NCI-H2171 treated with DMSO at 0.1 percent for 48 hours (cell line): ENCODE results near the gene IFFO2.

ENCODE experiments used
- DNase-seq: peaks from one replicate; lab custom pipeline; 2025; lab: John Stamatoyannopoulos, UW

IFFO2 gene

DNA sequence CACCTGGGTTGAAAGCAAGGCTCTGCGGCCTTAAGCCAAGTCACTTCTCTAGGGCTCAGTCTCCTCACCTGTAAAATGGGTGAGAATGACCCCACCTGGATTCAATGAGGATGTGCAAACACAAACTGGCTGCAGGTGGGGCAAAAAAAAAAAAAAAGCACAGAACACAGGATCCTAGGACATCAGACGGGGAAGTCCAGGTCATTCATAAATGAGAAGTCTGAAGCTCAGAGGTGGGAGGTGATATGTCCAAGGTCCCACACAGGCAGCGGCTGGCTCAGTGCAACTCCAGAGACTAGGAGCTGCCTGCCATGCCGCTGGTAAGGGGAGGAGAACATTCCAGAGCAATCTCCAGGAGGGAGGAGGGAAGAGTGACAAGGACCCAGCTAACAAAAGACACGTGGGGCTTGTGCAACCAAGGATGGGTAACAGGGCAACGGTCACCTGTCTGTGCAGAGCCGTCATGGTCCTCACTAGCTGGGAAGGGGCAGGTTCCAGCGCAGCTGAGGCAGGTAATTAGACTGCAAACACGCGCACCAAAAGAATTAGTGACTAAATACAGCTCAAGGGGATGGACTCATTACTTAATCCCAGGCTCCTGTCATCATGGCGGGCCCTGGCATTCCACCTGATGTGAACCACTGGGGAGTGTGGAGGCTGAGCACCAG is 19.5 kb downstream of the IFFO2 start:
- DNase-seq: no peak

DNA sequence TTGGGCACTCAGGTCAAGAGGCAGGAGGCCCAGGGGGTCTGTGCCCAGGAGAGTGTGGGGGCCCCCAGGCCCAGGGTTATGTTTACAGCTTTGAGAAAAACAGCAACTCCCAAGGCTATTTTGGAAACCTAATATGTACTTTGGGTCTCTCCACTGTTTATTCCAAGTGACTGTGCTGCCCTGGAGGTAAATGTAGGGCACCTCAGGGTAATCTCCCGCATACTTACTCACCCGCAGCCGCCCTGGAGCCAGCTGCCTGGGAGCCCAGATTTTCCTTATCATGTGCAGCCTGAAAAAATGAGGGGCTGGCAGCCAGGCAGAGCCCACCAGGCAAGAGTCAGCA is 20.0 kb downstream of the IFFO2 start:
- no peak for DNase-seq

DNA sequence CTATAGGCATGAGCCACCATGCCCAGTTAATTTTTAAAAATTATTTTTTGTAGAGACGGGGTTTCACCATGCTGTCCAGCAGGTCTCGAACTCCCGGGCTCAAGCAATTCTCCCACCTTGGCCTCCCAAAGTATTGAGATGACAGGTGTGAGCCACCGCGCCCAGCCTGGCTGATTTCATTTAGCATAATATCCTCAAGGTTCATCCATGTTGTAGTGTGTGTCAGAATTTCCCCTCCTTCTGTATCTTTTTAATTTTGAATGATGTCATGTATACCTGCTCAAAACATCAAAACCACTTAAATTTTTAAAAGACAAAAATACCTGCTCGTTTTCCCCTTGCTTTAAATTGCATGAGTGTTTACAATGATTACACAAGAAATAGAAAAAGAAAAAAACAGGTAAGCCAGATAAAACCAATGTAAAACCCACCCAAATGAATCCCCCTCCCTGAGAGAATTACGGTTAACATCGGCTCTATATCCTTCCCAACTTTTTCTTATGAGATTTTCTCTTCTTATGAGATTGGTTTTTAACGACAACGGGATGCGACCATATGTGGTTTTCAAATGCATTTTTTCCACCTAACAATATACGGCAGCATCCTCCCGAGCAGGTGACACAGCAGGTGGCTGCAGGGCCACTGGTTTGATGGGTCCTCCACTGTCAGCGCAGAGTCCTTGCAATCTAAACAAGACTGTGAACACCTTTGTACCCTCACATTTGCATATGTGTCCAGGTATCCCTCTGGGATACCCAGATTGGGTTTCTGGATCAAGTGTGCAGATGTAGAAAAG is 22.1 kb downstream of the IFFO2 start:
- DNase-seq: peak; percentile 67

DNA sequence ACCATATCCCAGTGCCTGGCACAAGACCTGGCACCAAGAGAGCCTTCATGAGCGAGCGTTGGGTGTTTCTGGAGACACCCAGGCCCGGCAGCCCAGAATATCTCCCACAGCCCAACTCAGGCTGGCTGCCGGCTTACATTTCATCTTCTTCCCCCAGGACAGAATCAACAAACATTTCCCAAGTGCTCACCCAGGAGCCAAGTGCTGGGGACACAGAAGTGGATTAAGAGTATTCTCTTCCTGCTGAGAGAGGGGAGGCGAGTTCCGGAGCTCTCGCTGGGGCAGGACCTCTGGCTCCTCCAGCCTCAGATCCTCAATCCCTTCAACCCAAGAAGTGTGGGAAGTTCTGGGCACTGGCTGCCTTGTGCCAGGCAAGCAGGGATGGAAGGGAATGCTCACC is 23.6 kb downstream of the IFFO2 start:
- DNase-seq: no peak

DNA sequence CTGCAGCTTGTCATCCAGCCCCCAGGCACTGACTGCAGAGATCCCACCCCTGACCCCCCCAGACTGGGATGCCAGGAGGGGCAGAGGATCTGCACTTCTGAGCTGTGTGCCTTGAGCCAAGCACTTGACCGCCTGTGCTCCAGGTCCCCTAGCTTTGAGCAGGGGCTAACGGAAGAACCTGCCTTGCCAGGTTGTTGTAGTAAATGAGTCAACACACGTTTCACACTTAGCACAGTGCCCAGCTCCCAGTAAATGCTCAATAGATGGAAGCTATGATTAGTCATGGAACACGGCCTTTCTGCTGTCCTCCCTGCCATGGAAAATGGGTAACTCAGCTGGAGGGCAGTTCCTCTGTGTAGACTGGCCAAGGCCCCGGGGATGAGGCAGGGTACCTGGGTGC is 24.1 kb downstream of the IFFO2 start:
- DNase-seq: no peak

DNA sequence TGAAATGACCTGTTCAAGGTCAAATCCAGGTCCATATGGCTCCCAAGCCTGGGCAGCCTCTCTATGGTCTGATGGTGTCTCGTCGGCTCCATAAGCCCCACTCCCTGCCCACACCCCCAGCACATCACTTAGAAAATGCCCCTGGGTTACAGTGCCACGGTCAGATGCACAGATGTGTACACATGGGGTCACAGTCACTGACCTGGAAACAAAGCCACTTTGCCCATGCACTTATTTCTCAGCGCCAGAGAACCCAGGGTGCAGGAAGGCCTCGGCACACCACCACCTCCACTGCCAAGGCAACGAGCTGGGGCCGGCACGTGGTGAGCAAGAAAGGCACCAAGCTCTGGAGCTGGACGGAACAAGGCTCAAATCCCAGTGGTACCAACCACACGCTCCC is 24.7 kb downstream of the IFFO2 start:
- DNase-seq: no peak

DNA sequence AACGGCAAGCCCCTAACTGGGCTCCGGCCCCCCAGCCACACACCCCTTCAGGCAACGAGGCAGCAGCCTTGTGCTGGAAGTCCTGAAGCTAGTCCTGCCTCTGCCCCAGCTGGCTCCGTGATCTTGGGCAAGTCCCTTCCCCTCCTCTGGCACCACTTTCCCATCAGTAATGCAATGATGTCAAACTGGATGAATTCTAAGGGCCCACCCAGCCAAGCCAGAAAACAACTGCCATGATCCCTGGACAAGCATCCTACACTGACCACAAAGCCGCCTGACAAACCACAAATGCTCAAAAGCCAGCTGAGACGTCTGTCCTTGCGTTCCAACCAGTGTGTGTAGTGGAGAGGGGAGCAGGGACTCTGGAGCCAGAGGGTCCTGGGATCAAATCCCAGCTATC is 26.8 kb downstream of the IFFO2 start:
- no peak for DNase-seq

DNA sequence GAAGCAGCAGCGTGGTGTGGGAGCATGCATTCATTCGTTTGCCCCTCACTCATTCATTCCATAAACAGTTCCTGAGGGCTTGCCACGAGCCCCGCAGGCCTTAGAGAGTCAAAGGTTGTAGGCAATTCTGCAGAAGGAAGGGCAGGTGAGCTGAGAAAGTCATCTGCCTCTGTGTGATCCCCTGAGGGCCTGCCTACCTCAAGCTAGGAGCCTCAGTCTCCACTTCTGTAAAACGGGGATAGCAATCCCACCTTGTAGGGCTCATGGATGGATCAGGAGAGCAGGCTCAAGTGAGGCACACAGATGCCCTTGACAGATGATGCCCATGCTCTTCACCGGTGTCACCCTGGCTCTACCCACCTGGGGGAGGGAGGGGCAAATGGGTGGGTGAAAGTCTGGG is 27.5 kb downstream of the IFFO2 start:
- no peak for DNase-seq

DNA sequence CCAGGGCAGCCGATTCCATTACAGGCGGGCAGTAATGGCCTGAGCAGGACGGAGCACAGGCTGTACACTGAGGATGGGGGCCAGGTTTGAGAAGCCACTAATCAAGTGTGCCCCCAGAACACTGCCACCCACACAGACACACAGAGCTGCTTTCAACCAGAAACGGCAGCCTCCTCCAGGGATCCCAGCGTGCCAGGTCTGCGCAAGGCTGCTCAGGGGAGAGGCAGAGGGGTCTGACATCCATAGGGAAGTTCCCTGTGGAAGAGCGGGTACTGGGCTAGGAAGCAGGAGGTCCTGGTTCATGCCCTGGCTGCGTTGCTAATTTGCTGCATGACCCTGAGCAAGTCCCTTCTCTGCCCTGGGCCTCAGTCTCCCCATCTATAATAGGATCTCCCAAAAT is 28.1 kb downstream of the IFFO2 start:
- DNase-seq: no peak

DNA sequence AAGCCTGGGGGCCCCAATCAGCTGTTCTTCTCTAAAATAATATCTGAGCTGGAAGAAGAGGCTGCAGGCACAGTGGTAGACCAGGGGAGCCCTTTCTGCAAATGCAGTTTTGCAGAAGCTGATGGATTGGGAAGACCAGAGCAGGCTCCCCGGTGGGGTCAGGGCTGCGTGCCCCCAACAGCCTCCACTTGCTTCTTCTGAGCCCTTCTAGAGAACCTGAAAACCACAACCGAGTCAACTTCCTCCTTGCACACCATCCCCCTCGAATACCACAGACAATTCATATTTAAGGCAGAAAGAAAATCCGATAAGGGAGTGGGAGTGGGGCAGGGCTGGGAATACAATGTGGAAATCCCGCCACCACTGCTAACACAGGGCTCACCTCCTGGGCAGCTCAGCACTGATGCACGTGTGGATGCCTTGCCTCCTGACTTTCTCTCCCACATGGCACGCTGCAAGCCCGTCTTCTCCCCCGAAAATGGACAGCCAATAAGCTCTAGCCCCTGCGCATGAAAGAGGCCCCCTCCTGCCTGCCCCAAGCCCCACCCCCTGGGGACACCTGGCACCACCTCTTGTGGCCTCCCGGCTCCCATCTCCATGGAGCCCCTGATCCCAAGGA is 28.7 kb downstream of the IFFO2 start:
- peak; percentile 52 for DNase-seq

DNA sequence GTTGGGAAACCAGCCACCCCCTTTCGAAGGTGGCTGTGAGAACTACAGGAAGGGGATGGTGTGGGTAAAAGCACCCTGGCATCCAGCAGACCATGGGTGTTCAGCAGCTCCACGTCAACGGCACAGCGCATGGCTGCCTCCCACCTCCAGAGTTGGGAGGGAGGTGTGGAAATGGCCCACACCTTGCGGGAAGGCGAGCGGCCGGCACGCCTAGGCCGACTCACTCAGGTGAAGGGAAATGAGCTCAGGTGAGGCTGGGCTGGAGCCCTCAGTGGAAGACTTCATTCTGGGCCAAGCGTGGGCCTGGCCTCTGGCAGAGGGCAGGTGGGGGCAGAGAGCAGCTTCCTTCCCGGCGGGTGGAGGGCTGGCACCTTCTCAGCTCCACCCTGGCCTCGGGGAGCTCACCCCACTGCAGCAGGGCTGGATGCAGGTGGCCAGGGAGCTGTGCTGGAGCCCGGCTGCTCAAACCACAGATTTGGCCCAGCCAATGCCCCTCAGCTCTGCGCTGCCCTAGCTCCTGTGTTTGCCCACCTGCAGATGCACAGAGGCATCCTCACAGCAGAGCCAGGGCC is 29.3 kb downstream of the IFFO2 start:
- DNase-seq: no peak

DNA sequence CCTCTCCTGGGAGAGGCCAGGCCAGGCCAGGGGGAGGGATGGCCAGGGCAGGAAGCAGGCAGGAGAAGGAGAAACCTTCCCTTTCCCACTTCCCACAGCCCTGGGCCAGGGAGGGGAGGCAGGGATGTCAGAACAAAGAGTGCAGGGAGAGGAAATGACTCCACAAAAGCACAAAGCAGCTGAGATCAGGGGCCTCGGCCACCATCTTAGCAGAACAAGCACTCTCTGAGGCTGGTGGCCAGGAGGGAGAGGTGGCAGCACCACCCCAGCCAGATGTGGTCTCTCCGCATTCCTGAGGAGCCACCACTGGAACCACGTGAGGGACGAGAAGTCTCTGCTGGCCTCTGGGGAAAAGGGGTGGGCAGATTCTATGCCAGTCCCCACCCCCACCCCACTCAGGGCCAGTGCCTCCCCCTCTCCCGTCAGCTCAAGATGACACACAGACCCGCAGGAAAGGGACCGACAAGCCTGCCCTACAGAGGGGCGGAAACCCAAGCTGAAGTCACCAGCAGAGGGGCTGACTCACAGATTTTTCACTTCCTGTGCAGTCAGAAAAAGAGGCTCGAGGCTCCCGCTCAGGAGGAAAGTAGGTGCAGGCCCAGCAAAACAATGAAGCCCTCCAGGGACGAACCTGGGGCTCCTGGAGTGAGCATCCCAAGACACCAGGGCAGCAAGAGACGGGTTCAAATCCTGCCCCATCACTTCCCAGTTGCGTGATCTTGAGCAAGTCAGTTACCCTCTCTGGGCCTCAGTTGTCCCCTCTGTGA is 30.0 kb downstream of the IFFO2 start:
- no peak for DNase-seq

DNA sequence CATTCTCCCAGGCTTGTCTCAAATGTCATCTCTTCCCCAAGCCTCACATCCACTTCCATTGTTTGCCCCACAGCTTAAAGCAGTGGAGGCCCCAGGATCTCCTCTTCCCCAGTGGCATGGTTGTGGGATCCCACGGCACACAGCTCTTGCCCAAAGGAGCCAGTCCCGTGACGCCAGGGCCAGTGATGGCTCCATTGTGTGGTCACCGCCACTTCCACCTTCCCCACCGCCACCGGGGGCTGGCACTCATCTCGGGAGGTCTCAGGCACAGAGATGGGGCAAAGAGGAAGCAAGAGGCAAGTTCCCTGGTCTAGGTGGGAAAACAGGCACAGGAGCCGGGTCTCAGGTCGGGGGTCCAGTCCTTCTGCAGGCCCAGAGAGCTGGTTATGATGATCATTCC is 31.2 kb downstream of the IFFO2 start:
- no peak for DNase-seq

DNA sequence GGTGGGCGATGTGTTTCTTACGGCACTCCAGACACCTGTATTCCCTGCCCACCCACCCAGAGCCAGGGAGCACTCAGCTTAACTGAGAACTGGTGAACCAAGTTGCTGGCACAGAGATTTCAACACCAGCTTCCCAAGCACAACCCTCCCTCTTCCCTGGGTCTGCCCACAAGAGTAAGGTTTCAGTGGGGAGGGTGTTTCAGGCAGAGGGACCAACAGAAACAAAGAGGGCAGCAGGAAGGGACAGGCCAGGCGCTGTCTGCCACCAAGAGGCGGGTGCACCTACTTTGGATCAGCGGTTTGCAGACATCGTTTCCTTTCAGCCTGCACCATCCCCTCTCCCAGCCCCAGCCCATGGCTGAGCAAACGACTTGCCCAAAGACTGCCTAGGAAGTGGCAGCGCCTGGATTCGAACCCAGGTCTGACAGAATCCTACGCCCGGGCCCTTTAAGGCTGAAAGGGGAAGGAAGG is 32.2 kb downstream of the IFFO2 start:
- DNase-seq: no peak

DNA sequence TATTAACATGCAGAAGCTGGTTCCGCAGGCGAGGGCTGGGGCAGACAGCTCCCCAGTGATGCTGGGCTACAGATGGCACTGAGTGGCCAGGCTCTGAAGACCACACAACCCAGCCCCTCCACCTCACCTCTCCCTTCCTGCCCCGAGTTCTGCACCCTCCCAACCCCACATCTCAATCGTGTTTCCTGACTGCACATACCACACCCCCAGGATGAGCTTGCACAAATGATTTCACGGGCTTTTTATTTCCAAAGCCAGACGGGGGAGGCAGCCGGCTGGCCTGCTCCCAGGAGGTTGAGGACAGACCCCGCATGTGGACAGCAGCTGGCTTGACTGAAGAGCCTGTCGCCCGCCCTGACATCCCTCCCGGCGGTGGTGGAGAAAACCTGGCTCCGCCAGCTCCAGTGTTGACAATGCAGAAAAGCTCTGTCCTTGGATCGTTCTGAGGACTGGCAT is 32.7 kb downstream of the IFFO2 start:
- DNase-seq: peak; percentile 73

DNA sequence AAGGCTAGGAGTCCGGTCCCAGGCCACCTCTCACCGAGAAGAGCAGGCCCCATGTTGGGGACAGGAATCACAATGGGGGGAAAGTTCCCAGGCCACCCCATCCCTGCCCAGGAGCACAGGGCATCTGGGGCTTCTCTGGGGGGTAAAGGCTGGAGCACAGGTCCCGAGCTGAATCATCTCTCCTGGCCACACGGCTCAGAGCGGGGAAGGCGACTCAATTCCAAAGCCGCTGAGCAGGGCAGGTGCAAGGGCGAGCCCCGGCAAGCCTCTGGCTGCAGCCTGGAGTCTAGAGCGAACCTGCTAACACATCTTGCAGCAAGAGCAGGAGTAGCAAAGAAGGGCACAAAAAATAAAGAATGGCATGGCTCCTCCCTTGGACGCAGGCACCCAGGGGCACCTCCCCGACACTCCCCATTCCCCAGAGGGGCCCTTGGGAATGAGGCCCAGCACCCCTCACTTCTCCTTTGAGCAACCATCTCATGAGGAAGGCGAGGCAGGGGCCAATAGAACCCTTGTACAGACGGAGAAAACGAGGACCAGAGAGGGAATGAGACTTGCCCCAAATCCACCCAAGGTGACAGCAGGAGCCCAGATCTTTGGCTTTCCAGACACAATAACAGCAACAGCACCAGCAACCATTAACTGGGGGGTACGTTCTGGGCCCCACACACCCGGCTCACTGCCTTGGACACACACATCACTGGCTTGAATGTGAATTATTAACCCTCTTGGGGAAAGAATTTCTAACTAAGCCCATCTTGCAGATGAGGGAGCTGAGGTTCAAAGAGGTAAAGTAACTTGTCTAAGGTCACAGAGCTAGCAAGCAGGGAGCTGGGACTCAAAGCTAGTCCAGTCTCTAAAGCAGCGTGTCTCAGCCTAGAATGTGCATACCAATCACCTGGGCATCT is 33.4 kb downstream of the IFFO2 start:
- peak; percentile 74 for DNase-seq

DNA sequence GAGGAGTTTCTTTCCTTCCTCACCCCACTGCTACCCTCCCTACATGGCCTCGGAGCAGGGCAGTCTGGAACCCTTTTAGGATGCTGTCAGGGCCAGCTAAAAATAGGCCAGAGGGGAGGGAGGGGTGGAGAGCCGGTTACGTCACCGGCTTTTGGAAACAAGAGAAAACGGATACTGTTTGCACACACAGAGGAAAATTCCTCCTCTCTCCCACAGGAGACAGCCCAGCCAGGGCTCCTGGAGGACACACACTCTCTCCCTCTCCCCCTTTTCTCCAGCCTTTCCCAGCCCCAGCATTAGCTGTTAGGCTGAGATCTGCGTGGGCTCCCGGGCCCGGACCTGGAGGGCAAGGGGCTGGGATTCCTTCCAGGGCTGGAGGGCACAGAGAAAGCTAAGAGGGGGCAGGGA is 34.2 kb downstream of the IFFO2 start:
- peak; percentile 75 for DNase-seq

DNA sequence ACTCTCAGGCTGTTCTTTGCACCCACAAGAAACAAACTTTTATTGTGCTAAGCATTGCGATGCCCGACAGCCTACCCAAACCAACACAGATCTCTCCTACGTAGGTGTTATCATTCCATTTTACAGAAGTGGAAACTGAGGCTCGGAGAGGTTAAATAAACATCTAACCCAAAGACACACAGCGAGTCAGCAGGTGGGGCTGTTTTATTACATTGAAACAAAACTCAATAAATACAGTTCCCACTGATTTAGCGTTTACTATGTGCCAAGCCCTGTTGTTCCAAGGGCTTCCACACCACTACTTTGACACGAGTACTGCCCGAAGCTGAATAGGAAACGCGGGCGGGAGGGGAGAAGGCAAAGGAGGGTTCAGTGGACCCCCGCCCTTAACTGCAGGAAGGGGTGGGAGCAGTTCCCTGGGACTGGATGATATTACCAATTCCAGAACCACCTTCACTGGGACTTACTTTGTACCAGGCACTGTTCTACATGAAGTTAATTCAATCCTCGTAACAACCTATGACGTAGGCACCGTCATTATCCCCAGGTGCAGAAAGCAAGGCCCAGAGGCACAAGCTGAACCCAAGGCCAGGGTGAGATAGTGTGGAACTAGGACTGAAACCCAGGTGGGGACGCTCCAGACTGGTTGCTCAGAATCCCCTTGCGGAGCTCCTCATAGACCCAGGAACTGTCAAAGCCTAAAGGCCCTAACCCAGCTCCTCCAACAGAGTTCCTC is 34.8 kb downstream of the IFFO2 start:
- DNase-seq: no peak

DNA sequence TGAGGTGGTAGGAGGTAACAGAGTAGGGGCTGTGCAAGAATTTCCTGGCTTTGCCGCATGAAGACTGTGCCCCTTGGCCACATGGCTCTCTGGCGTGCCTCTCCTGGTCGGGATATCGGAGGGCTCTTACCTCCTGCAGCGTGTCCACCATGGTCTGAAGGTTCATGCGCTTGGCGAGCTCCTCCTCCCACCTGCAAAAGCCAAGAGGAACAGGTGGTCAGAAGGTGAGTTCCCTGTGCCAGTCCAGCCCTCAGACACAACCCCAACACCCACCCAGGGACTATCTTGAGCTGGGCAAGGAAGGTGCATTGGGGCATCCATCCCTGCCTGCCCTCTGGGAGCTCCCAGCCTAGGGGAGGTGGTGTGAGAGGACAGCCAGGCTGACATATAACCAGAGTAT is 35.5 kb downstream of the IFFO2 start:
- no peak for DNase-seq

DNA sequence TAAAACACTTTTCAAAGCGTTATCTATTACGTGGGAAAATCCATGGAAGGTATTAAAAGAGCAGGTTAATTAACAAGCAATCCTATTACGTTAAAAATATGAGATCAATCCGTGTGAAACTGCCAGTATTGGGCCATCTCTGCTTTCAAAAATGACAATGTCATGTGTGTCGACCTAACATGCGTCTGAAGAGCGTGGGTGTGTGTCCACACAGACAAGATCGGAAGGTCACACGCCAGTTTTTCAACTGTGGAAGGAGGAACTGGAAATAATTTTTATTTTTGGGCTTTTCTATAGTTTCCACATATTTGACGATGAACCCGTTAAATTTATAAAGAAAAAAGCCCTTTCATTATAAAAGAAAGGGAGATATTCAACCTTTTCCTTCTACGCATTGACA is 36.5 kb downstream of the IFFO2 start:
- no peak for DNase-seq
